Measurements from ENCODE around the gene CDKN1A.
"Not testable (repeated sequence)": the region's sequence is repeated elsewhere in the genome, so short reads cannot be mapped to it uniquely, and the experiment has no call there.

Gene CDKN1A

DNA sequence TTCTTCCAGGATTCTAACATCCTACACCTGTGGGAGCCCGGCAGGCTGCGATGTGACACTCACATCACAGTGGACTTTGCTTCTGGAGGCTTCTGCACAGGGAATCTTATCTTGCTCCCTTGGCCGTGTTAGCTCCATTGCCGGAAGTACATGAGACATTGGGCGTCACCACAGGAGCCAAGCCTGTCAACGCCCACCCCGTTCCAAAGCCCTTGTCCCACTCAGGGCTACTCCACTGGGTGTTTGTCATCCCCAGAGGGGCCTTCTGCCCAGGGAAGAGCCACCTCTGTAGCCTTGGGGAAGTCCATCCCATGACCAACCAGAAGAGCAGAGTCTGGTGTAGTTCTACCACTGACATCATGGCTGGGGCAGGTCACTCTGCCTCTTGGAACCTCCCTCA is 20.8 kb downstream of the CDKN1A start:
- DNase-seq, result no peak

DNA sequence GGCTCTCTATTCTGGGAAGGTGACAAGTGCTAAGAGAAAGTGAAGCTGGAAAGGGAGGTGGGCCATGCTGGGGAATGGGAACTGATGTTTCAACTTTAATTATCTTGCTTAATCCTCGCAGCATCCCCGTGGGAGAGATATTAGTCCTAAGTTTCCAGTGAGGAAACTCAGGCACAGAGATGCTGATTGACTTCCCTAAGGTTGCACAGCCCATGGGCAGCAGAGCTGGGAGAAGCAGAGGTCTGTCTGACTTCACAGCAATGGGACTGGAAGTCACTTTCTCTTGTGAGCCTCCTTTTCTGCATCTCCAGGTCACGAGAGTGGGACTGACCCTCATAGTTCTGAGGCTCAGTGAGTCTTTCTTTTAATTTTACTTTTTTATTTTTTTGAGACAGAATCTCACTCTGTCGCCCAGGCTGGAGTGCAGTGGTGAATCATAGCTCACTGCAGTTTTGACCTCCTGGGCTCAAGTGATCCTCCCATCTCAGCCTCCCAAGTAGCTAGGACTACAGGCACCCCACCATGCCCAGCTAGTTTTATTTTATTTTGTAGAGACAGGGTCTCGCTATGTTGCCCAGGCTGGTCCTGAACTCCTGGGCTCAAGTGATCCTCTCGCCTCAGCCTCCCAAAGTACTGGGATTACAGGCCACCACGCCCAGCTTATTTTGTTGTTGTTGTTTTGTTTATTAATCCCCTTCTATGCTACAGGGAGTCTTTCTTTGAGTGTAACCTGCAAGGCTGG is 21.7 kb downstream of the CDKN1A start:
- no peak for DNase-seq

DNA sequence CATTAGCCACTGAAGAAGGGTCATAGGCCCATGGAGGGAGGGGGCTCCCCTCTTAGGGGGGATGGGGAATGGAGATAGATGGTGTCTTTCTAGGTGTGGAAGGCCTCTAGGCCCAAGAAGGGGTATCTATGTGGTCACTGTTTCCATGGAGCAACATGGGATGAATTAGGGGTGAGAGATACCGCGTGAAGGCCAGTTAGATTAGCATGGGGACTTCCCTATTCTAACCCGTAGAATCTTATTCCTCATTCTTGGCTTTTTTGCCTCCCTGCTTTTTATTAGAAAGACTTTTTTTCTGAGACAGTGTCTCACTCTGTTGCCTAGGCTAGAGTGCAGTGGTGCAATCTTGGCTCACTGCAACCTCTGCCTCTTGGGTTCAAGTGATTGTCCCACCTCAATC is 22.3 kb downstream of the CDKN1A start:
- no peak for DNase-seq

DNA sequence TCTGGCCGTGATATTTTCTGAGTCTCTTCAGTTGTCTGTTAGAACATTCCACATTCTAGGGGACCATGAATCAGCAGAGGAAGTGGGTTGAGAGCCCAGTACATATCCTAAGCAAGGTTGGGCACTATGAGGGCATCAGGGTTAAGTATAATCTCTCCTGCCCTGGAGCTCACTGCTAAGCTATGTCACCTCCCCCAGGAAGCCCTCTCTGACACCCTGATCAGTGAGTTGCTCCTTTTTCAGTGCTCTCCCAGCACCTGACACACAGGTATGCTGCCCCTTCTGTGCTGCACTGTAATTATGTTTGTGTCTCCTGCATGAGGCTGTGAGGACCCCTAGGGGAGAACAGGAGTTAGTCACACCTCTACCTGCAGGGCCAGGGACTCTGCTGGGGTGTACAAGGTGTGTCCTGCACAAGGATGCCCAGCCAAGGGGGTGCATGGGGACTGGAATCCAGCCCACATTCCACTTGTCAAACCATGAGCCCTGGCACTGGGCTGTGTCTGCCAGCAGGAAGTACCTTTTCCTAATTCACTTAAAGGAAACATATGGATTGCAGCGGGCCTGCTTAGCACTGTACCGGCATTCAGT is 23.0 kb downstream of the CDKN1A start:
- DNase-seq, result peak; percentile 26

DNA sequence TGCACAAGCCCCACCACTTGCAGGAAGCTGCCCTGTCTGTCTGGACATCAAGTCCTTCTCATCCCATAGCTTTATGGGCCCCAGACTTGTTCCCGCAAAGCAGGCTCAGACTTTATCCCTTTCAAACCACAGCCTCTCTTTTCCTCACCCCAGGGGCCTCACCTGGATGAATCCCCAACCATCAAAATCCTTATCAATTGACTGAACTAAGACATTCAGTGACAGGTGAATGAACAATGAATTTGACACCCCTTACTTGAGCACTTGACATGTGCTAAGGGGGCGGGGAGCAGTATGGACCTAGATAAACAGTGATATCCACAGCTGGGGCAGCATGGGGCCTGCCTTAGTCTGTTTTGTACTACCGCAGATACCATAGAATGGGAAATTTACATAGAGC is 24.1 kb downstream of the CDKN1A start:
- no peak for DNase-seq

DNA sequence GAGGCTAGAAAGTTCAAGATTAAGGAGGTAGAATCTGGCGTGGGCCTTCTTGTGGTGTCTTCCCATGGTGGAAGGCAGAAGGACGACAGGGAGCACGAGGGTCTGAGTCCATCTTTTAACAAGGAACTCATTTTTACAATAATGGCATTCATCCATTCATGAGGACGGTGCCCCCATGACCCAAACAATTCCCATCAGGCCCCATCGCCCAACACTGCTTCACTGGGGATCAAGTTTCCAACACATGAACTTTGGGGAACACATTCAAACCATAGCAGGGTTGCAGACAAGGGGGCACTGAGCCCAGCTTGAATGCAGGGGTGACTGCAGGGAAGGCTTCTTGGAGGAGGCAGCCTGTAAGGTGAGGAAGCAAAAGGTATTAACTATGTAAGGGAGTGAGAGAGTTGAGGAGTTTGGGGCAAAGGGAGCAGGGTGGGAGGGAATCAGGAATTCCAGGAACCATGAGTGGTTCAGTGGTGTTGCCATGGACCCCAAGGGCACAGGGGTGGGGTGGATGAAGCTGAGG is 24.6 kb downstream of the CDKN1A start:
- no peak for DNase-seq

DNA sequence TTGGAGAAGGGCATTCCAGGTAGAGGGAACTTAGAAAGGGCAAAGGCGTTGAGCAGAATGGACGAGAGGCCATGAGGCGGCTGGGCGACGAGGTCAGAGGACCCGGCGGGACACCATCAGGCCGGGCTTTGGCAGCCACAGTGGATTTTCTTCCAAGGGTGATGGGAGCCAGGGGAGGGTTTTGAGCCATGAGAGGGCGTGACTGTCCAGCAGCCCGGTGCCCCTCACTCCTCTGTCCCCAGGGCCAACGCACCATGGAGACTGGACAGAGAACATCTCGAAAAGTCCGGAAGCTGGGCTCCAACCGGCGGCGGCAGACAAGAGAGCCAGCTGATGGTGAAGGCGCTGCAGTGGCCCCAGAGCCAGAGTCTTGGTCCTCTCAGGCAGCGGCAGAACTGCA is 25.5 kb downstream of the CDKN1A start:
- DNase-seq, result no peak

DNA sequence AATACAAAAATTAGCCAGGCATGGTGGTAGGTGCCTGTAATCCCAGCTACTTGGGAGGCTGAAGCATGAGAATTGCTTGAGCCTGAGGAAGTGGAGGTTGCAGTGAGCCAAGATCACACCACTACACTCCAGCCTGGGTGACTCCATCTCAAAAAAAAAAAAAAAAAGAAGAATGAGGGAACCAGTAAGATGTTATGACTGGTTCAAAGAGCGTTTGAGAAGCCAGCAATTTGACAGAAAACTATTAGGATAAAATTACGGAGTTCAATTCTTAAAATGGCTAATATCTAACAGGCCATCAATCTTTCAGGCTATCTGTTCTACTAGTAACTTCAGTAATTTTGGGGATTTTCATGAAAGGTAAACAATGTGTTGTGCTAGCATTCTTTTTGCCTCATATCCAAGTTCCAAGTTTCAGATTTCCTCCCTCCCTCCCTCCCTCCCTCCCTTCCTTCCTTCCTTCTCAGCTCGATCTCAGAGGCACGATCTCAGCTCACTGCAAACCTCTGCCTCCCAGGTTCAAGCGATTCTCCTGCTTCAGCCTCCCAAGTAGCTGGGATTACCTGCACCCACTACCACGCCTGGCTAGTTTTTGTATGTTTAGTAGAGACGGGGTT is 26.6 kb downstream of the CDKN1A start:
- not testable (repeated sequence) for DNase-seq

DNA sequence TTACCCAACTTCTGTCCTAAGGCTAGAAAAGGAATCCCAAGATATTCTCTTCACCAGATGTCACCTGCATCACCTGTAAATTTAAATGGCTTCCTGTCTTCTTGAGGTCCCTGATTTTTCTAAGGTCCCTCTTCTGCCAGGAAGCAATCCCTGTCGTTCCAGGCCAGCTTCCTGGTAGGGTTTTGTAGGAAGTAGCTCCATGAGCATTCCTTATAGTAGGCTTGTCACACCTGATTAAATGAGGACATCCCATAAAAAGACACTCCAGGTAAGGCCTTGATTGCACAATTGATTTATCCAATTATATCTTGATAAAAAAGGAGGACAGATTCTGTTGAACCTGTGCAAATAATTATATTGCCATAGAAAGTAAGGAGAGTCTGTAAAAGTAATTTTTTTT is 27.8 kb downstream of the CDKN1A start:
- no peak for DNase-seq

DNA sequence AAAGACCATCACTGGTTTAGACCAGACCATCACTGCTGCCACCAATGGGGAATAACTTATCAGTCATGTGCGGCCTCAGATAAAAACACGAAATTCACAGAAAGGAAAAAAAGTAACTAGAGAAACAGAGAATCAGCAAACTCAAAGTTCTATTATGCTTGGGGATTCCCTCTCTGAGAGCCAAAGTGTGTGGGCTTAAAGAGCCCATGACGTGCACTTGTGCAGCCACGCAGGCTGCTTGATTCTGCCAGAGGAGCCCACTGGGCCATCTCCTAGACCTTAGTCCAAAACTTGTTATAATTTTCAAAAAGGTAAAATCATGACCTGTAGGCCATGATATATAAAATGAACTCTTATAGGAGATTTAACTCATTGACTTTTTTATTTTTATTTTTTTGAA is 34.3 kb downstream of the CDKN1A start:
- no peak for DNase-seq

DNA sequence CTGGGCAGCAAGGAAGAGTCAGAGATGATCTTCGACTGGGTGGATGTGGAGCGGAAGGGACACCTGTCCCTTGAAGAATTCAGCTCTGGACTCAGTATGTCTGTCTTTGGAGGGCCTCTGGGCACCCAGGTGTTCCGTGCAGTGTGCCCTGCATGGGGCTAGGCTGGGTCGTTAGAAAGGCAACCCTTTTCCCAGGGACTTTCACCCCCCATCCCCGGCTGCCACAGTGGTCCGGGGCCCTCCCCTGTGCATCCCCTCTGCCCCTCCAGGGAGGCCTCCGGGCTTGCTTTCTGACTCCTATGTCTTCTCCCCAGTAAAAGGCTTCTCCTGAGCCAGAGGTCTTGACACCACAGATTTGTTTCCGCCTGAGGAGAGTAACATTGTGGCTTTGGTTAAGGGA is 35.3 kb downstream of the CDKN1A start:
- DNase-seq, result no peak

GRCh38 chr6:36714511-36714910 is 36.0 kb downstream of the CDKN1A start:
- DNase-seq, result no peak

GRCh38 chr6:36715469-36715868 is 37.0 kb downstream of the CDKN1A start:
- no peak for DNase-seq

DNA sequence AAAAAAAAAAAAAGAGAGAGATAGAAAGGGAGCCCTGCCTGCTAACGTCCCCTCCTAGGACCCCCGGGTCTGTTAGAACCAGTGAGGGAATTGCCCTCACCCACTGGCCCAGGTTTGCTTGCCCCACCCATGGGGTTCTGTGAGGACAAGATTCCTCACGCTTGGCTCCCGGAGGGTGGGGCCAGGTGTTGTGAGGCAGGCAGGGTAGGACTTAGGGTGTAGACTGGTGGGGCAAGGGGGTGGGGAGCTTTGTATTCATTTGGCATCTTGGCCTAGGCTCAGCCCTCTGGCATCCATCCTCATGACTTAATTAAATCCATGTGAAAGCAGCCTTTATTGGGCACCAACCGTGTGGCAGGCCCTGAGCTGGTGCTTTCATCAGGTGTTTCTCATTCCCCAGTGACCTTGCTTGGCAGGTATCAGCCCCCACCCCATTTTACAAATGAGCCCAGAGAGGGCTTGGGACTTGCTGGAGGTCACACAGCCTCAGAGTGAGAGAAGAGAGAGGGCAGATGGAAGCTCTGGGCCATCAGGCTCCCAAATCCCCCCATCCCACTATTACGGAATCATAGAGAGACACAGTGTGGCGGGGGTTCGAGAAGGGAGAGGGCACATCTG is 38.1 kb downstream of the CDKN1A start:
- DNase-seq, result no peak

DNA sequence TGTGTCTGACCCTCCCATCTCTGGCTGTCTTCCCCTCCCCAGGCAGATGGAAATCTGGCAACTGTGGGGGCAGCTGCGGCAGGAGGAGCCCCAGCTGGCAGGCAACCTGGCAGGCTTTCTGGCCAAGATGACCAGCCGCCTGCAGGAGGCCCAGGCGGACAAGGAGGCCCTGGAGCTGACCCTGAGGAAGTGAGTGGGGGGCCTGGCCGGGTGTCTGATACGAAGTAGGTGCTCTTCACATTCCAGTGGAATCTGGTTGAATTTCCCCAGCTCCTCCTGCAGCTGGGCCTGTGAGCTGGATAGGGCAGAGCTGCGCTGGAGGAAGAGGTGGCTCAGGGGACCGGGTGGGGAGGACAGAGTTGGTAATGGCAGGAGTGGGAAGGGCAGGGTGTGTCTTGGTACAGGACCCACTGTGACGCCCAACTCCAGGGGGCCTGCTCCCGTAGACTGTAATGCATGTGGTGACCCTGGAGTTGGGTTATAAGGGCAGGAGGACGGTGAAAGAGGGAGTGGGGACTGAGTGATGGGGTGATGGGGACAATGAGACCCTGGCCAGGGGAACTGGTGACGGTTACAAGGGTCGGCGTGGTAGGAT is 38.8 kb downstream of the CDKN1A start:
- DNase-seq, result no peak

DNA sequence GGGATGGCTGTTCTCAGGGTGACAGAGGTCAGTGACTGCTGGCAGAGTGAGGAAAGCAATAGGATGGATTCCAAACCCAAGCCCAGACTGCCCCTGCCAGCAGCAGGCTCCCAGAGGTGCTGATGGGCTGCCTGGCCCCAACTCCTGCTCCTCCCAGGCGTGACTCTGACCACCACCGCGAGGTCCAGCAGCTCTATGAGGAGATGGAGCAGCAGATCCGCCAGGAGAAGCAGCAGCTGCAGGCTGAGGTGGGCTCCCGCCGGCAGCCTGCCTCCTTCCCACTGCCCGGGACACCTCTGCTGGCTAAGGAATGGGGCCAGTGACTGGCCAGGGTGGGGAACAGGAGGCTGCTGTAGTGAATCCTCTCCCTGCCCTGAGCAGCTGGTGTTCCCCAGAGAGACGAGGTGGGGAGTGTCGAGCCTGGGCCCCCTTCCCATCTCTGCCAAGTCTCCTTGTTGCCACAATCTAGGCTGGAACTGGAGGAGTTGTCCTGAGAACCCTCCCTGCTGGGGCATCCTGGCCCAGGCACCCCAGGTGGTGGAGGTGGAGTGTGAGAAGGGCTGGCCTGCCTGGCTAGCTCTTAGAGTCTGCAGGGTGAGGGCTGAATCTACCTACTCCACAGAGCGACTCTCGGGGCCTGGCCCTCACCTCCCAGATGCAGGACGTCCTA is 39.5 kb downstream of the CDKN1A start:
- no peak for DNase-seq

GRCh38 chr6:36718560-36718959 is 40.0 kb downstream of the CDKN1A start:
- DNase-seq, result no peak

DNA sequence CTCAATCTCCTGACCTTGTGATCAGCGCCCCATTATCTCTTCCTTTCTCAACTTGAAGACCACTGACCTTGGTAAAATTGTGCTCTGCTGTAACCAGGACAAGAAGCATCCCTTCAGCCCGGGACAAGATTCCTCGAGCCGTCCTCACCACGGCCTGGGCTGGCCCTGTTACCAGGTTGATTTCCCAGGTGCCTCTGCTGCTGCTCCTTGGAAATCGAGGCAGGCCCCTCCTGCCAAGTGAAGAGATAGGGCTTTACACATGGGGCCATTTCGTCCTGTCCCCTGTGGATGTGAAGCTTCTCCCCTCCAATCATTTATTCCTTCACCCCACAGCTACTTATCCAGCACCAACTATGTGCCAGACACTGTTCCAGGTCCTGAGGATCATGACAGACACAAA is 40.6 kb downstream of the CDKN1A start:
- no peak for DNase-seq

DNA sequence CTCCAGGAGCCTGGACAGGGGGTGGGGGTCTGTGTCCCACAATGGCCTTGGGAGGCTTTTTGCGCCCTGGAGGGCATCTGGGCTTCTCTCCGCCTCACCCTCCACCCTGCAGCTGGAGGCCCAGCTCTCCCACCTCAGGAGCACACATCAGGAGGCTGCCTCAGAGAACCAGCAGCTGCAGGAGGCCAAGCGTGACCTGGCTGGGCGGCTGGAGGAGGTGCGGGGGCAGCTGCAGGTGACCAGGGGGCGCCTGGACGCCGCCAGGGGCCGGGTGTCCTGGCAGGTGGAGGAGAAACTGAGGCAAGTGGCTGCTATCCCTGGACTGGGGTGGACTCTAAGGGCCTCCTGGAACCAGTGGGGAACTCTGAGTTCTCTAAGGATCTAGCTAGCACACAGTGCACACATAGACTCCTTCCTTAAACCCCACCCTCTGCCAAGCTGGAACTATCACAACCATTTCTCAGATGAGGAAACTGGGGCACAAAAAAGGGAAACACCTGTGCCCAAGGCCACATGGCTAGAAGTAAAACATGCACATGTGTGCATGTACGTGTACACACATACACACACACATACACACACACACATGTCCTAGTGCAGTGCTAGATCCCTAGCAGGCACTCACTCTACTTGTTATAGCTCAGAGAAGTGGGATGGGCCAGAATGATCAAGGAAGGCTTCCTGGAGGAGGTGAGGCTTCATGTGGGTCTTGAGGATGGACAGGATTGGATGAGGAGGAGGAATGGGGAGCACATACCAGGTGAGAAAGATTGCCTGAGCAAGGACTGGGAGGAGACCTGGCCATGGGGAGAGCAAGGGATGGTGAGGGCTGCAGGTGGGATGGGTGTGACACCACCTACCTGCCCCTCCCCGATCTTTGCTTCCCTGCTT is 42.0 kb downstream of the CDKN1A start:
- DNase-seq, result no peak

- no peak for DNase-seq
These were observed 43.0 kb downstream of the CDKN1A start for GRCh38 chr6:36721369-36722140.

GRCh38 chr6:36722365-36722764 is 43.9 kb downstream of the CDKN1A start:
- DNase-seq, result no peak
